Muscle layer of duodenum (tissue), 2 donors: ENCODE results near the gene SH3BP5L.
A peak's percentile ranks its signal among the peaks of the same experiment; 100 is the strongest.
"Not testable (repeated sequence)": the region's sequence is repeated elsewhere in the genome, so short reads cannot be mapped to it uniquely, and the experiment has no call there.

Experiments used
- H3K27ac ChIP-seq: one replicate; pipeline ENCODE4 v1.7.0; 2013; ENCODE audit warnings: mild to moderate bottlenecking, low read length
- H3K27me3 ChIP-seq: one replicate; pipeline ENCODE4 v1.7.0; 2013; ENCODE audit warnings: low read depth, mild to moderate bottlenecking, control low read depth, low read length
- H3K36me3 ChIP-seq, 2 donors: one replicate each; pipeline ENCODE4 v1.7.0; 2013; ENCODE audit warnings: low read length in 2 of 2, control low read depth in 1 of 2, mild to moderate bottlenecking in 1 of 2; ENCODE audit not compliant: insufficient read depth in 2 of 2, control insufficient read depth in 1 of 2
- H3K4me1 ChIP-seq, 2 donors: one replicate each; pipeline ENCODE4 v1.7.0; 2013; ENCODE audit warnings: low read length in 2 of 2, mild to moderate bottlenecking in 2 of 2, control low read depth in 1 of 2, moderate library complexity in 1 of 2; ENCODE audit not compliant: insufficient read depth in 2 of 2, control insufficient read depth in 1 of 2
- H3K4me3 ChIP-seq, 2 donors: one replicate each; pipeline ENCODE4 v1.7.0; 2013; ENCODE audit warnings: low read length in 2 of 2, low read depth in 1 of 2, mild to moderate bottlenecking in 1 of 2
- H3K9me3 ChIP-seq, 2 donors: one replicate each; pipeline ENCODE4 v1.7.0; 2013; ENCODE audit warnings: low read length in 2 of 2, control low read depth in 1 of 2, mild to moderate bottlenecking in 1 of 2; ENCODE audit not compliant: control insufficient read depth in 1 of 2
- donor health status: healthy.

The SH3BP5L gene

DNA sequence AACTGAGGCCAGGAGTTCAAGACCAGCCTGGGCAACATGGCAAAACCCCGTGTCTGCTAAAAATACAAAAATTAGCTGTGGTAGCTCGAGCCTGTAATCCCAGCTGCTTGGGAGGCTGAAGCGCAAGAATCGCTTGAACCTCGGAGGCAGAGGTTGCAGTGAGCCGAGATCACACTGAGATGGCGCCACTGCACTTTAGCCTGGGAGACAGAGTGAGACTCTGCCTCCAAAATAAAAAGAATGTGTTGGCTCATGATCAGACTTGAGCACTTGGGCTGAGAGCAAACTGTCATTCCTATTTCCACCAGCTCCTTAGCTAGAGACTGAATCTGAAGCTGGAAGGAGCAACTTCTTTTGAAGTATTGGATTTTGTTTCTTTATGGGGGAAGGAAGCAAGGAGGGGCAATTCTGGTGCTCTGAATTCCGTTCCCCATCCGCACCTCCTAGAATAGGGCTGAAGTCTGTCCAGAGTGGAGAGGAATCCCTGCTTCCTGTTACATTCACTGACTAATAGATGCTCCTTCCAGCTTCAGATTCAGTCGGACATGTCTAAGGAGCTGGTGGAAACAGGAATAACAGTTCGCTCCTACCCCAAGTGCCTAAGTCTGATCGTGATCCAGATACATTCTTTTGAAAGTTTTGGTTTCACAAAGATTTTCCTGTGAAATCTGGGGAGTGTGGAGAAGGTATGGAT is 16.1 kb upstream of the SH3BP5L start:
- peaks cover 13 to 28% of the 10 kb centered on the region in 2 donors for H3K4me1 ChIP-seq
- peaks cover 26 to 28% of the 10 kb centered on the region in 2 donors for H3K36me3 ChIP-seq
- H3K9me3 ChIP-seq, result no peaks in the 10 kb centered on the region
- H3K27ac ChIP-seq, result peak overlapping the region; percentile 58
- H3K4me3 ChIP-seq, result peak overlapping the region in 1 of 2 donors; percentile 2
- H3K27me3 ChIP-seq, result no peaks in the 10 kb centered on the region

DNA sequence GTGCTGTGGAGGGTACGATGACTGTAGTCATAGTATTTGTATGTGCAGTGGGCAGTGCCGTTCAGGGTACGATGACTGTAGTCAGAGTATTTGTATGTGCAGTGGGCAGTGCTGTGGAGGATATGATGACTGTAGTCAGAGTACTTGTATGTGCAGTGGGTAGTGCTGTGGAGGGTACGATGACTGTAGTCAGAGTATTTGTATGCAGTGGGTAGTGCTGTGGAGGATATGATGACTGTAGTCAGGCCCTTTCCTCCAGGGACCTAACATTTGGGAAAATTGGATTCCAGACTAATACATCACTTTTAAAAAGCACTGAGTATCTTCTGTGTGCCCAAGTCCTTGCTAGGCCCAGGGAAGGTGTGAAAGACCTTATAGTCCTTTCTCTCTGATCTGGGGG is 15.2 kb upstream of the SH3BP5L start:
- H3K4me1 ChIP-seq, result peaks cover 13 to 28% of the 10 kb centered on the region in 2 donors
- H3K36me3 ChIP-seq, result peaks cover 17 to 19% of the 10 kb centered on the region in 2 donors
- no peak overlapping the region for H3K27ac ChIP-seq
- no peaks in the 10 kb centered on the region for H3K27me3 ChIP-seq
- no peaks in the 10 kb centered on the region for H3K9me3 ChIP-seq
- no peak overlapping the region for H3K4me3 ChIP-seq

- Histone ChIP-seq H3K27me3 (no peaks in the 10 kb centered on the region), H3K4me1 (peaks cover 13 to 28% of the 10 kb centered on the region in 2 donors)
Measured at GRCh38 chr1:248839168-248839555, 13.4 kb upstream of the SH3BP5L start.

GRCh38 chr1:248838357-248839167 is 12.8 kb upstream of the SH3BP5L start:
- Histone ChIP-seq H3K27me3 (no peaks in the 10 kb centered on the region), H3K4me3 (peak overlapping the region; percentile 74 to 77), H3K4me1 (peaks cover 13 to 28% of the 10 kb centered on the region in 2 donors), H3K27ac (peak overlapping the region; percentile 99), H3K36me3 (peaks cover 0 to 10% of the 10 kb centered on the region in 2 donors), H3K9me3 (no peaks in the 10 kb centered on the region)

More at GRCh38 chr1:248839168-248839555, 13.4 kb upstream of the SH3BP5L start:
- Histone ChIP-seq H3K36me3 (peaks cover 0 to 10% of the 10 kb centered on the region in 2 donors), H3K27ac (peak overlapping the region; percentile 99), H3K9me3 (no peaks in the 10 kb centered on the region), H3K4me3 (peak overlapping the region; percentile 74 to 77)

DNA sequence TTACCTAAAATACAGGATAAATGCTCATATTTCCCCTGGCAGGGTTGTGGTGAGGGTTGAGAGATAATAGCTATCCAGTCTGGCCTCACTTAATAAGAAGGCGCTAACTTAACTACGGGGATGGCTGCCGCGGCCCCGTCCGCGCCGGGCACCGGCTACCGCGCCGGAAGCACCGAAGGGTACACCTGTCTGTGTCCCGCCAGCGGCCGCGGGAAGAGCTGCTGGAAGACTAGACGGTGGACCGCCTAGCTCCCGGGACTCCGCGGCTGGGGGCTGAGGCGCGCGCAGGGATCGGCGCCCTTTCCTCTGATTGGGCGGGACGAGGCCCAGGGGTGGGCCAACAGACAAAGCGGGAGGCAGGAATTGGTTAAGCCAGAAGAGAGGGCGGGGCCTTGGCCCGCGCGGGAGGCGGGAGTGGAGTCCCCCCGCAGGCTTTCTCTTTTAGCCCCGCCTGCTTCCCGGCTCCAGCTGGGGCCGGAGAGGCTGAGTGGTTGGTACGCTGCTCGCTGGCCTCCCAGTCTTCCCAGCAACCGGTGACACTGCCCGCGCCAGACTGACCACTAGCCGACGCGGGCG is 12.2 kb upstream of the SH3BP5L start, which contains the start of gene ZNF672:
Gene ZNF672, plus strand, starts transcription at position 444 of the 576 bp plus-strand sequence. CDS start 9,051 bp downstream, outside the sequence.
- peak within 1 kb of the TSS; percentile 99 for H3K27ac ChIP-seq
- no peaks in the 10 kb centered on the region for H3K9me3 ChIP-seq
- H3K4me1 ChIP-seq, result peaks cover 13 to 27% of the 10 kb centered on the region in 2 donors
- peaks cover 0 to 10% of the 10 kb centered on the region in 2 donors for H3K36me3 ChIP-seq
- H3K27me3 ChIP-seq, result no peaks in the 10 kb centered on the region
- peak within 1 kb of the TSS; percentile 74 to 77 for H3K4me3 ChIP-seq

DNA sequence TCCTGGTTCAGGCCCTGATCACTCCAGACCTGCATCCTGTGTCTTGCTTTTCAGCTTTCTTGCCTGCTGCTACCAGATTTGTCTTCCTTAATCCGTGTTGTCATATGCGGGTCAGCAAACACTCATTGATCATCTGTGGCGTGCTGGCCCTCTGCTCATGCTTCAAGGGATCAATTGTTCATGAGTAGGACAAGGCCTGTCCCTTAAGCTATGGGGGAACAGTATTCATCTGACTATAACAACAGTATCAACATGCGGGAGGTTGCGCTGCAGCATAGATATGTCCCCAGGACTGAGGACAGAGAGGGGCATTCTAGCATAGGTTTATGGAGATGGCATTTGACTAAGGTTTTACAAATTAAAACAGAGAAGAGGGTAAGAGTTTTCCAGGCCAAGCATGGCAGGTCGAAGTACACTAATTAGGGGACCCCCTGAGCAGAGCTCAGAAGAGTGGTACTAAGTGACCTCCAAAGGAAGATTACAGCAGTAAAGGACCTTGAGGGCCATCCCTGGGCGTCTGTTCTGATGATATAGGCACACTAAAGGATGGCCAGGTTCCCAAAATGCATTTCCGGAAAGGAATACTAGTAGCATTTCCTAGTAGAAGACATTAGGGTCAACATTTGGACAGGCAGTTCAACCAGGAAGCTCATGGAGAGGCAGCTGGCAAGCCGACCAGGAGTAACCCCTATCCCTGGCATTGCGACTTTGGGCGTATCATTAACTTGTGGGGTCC is 11.5 kb upstream of the SH3BP5L start:
- Histone ChIP-seq H3K9me3 (no peaks in the 10 kb centered on the region), H3K27ac (peak overlapping the region; percentile 91), H3K4me1 (peaks cover 7 to 20% of the 10 kb centered on the region in 2 donors), H3K36me3 (peaks cover 0 to 10% of the 10 kb centered on the region in 2 donors), H3K27me3 (no peaks in the 10 kb centered on the region), H3K4me3 (peak overlapping the region; percentile 74 to 75)

GRCh38 chr1:248834343-248834940 is 8.7 kb upstream of the SH3BP5L start:
- no peaks in the 10 kb centered on the region for H3K27me3 ChIP-seq
- peaks cover 0 to 10% of the 10 kb centered on the region in 2 donors for H3K36me3 ChIP-seq
- H3K27ac ChIP-seq, result no peak overlapping the region
- no peak overlapping the region for H3K4me3 ChIP-seq
- H3K9me3 ChIP-seq, result no peaks in the 10 kb centered on the region
- H3K4me1 ChIP-seq, result peaks cover 4 to 5% of the 10 kb centered on the region in 2 donors

DNA sequence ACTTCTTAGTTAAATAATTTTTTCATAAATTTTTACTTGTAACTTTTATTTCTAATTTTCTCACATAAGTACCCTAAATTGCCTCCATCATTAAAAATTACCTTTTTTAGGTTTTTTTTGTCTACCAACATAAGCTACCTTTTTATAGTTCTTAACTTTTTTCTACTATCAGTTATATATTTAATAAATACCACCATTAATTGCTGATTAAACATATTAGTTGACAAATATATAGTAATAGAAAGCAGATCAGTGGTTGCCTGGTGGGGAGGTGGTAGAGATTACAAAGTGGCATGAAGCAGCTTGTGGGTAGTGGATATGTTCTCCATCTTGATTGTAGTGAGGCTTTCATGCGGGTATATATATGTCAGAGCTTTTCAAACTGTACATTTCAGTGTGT is 6.1 kb upstream of the SH3BP5L start:
- Histone ChIP-seq H3K27me3 (no peaks in the 10 kb centered on the region), H3K27ac (no peak overlapping the region), H3K4me1 (peaks cover 0 to 7% of the 10 kb centered on the region in 2 donors), H3K36me3 (no peaks in the 10 kb centered on the region), H3K9me3 (no peaks in the 10 kb centered on the region), H3K4me3 (no peak overlapping the region)

DNA sequence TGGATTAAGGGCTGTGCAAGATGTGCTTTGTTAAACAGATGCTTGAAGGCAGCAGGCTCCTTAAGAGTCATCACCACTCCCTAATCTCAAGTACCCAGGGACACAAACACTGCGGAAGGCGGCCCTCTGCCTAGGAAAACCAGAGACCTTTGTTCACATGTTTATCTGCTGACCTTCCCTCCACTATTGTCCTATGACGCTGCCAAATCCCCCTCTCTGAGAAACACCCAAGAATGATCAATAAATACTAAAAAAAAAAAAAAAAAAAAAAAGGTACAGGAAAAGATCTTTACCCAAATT is 5.0 kb upstream of the SH3BP5L start:
- not testable (repeated sequence) for H3K9me3 ChIP-seq, H3K36me3 ChIP-seq, H3K4me3 ChIP-seq, H3K27ac ChIP-seq, H3K27me3 ChIP-seq
- H3K4me1 ChIP-seq, result peaks cover 0 to 10% of the 10 kb centered on the region in 2 donors

GRCh38 chr1:248828845-248829244 is 3.1 kb upstream of the SH3BP5L start:
- H3K27ac ChIP-seq, result no peak overlapping the region

More at GRCh38 chr1:248828845-248829244, 3.1 kb upstream of the SH3BP5L start:
- Histone ChIP-seq H3K4me1 (peaks cover 13 to 28% of the 10 kb centered on the region in 2 donors), H3K27me3 (no peaks in the 10 kb centered on the region), H3K9me3 (no peaks in the 10 kb centered on the region), H3K36me3 (peaks cover 0 to 9% of the 10 kb centered on the region in 2 donors), H3K4me3 (no peak overlapping the region)
